Right atrium auricular region (tissue), 2 donors: Measurements from ENCODE around the gene HPS5. TPM values are rescaled to one million over a fixed set of nuclear protein-coding genes. Genes with fewer than 3 reads are reported as not detected.

Source experiments
- DNase-seq: peaks from one replicate; pipeline ENCODE4 v3.0.0-alpha.2; 2019; ENCODE audit warnings: low spot score
- H3K27ac ChIP-seq, 2 donors: fragments of 200-600 bp; sonication (generic); 1 replicate in 1 of 2; 2 replicates in 1 of 2; pipeline ENCODE4 v1.5.1; 2016 to 2019
- H3K27me3 ChIP-seq, 2 donors: fragments of 200-600 bp; sonication (generic); one replicate each; pipeline versions ENCODE4 v1.5.1 to v1.6.0; 2017 to 2019
- H3K36me3 ChIP-seq: fragments of 200-600 bp; sonication (generic); one replicate; pipeline ENCODE4 v1.5.1; 2016
- H3K4me1 ChIP-seq, 2 donors: fragments of 200-600 bp; sonication (generic); one replicate each; pipeline versions ENCODE4 v1.5.1 to v1.6.0; 2017 to 2019
- H3K4me3 ChIP-seq, 2 donors: fragments of 200-600 bp; sonication (generic); 1 replicate in 1 of 2; 2 replicates in 1 of 2; pipeline ENCODE4 v1.5.1; 2017 to 2019; ENCODE audit warnings: mild to moderate bottlenecking in 1 of 2, moderate library complexity in 1 of 2
- H3K9me3 ChIP-seq, 2 donors: fragments of 200-600 bp; sonication (generic); one replicate each; pipeline ENCODE4 v1.5.1; 2019
- total RNA-seq, 2 donors: library from RNA; depleted of rRNA; stranded (reverse); fragments of >200 nt; gene quantifications; one replicate each; pipeline ENCODE4 v1.1.0, GENCODE V29; 2016
- TF ChIP-seq, protein P1 (sequence below), 2 donors: fragments of 200-600 bp; sonication (generic); IDR thresholded peaks; one replicate each; pipeline ENCODE4 v1.5.1; 2019; ENCODE audit warnings: antibody characterized with exemption in 2 of 2

HPS5 gene
- total RNA-seq, 2 donors from 2014 or later = 10.5 to 12.8 TPM

DNA sequence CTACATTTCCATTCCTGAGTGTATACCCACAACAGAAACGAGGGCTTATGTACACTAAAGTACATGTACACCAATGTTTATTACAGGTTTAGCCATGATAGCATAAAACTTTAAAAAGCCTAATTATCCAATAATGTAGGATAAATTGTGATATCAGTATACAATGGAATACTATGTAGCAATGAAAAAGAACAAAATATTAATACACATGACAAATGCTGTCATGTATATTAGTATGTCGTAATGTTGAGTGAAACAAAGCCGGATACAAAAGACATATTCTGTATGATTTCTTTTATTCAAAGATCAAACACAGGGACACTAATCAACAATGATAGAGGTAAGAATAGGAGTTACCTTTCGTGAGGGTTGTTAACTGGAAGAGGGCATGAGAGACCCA lies 88.0 kb downstream of the HPS5 start:
- Histone ChIP-seq H3K36me3 (no peaks in the 10 kb centered on the region), H3K27me3 (no peaks in the 10 kb centered on the region), H3K4me1 (no peaks in the 10 kb centered on the region), H3K4me3 (no peak overlapping the region), H3K27ac (no peak overlapping the region), H3K9me3 (no peaks in the 10 kb centered on the region)
- no peak for DNase-seq
- TF ChIP-seq, protein P1, sequence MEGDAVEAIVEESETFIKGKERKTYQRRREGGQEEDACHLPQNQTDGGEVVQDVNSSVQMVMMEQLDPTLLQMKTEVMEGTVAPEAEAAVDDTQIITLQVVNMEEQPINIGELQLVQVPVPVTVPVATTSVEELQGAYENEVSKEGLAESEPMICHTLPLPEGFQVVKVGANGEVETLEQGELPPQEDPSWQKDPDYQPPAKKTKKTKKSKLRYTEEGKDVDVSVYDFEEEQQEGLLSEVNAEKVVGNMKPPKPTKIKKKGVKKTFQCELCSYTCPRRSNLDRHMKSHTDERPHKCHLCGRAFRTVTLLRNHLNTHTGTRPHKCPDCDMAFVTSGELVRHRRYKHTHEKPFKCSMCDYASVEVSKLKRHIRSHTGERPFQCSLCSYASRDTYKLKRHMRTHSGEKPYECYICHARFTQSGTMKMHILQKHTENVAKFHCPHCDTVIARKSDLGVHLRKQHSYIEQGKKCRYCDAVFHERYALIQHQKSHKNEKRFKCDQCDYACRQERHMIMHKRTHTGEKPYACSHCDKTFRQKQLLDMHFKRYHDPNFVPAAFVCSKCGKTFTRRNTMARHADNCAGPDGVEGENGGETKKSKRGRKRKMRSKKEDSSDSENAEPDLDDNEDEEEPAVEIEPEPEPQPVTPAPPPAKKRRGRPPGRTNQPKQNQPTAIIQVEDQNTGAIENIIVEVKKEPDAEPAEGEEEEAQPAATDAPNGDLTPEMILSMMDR (IDR thresholded peaks at IDR 0.05) = no peak

DNA sequence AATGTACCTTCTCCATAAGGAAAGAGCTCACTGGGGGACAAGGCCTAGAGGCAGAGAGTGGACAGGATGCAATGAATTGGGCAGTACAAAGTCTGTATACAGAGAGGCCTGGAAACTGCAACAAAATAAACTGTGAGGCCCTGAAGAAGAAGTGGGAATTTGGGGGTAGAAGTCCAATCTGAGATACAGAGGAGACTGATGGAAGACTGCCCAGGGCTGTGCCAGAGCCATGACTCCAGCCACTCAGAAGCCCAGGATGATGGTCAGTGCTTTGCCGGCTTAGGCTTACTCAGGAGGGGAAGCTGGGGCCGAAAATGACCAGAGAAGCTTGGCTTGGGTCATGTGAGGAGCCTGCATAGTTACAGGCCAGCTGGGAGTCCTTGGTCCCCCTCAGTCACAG lies 91.1 kb downstream of the HPS5 start:
- no peak overlapping the region for H3K27ac ChIP-seq
- no peaks in the 10 kb centered on the region for H3K9me3 ChIP-seq
- H3K4me1 ChIP-seq = no peaks in the 10 kb centered on the region
- no peaks in the 10 kb centered on the region for H3K27me3 ChIP-seq
- H3K4me3 ChIP-seq = no peak overlapping the region
- DNase-seq = no peak
- TF ChIP-seq, protein P1 (IDR thresholded peaks at IDR 0.05) = no peak
- no peaks in the 10 kb centered on the region for H3K36me3 ChIP-seq

DNA sequence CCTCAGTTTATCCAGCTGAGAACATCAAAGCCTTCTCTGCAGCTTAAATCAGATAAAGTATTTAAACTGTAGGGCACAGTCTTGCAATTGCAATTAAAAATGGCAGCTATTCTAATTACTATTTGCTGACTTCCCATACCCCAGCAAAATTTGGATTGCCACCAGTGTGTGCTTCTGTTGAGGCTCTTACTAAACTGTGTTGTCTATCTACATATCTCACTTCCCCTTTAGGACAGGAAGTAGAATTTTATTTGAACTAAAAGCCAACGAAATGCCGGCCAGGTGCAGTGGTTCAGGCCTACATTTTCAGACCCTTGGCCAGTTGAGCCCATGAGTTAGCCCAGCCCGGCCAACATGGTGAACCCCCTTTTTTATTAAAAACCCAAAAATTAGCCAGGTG lies 92.4 kb downstream of the HPS5 start:
- H3K27ac ChIP-seq = no peak overlapping the region
- H3K4me1 ChIP-seq = no peaks in the 10 kb centered on the region
- no peaks in the 10 kb centered on the region for H3K36me3 ChIP-seq
- no peak for DNase-seq
- H3K4me3 ChIP-seq = no peak overlapping the region
- H3K27me3 ChIP-seq = no peaks in the 10 kb centered on the region
- no peaks in the 10 kb centered on the region for H3K9me3 ChIP-seq
- TF ChIP-seq, protein P1 (IDR thresholded peaks at IDR 0.05) = no peak

Other genes with a start within 250 kb of the HPS5 start
- 1 to 10 TPM; 4.5 to 4.6 TPM for gene SAAL1, start 216.1 kb downstream of the HPS5 start, total RNA-seq
- not detected for gene MRGPRX3, start 189.6 kb downstream of the HPS5 start, total RNA-seq
- gene MRGPRX4, start 149.3 kb downstream of the HPS5 start, total RNA-seq = not detected
- gene SAA4, start 85.3 kb downstream of the HPS5 start, total RNA-seq = not detected
- 1 to 10 TPM in 1 of 2 donors, not detected in 1; 1.4 TPM for gene SAA2, start 73.5 kb downstream of the HPS5 start, total RNA-seq
- 1 to 10 TPM; 1.6 to 6.8 TPM for gene SAA1, start 55.9 kb downstream of the HPS5 start, total RNA-seq
- 10 to 100 TPM; 19.5 to 23.8 TPM for gene GTF2H1, start 427 bp upstream of the HPS5 start, total RNA-seq
- 100 to 1,000 TPM; 187 to 316 TPM for gene LDHA, start 72.4 kb upstream of the HPS5 start, total RNA-seq
- under 1 TPM in 1 of 2 donors, not detected in 1; 0.47 TPM for gene LDHC, start 90.2 kb upstream of the HPS5 start, total RNA-seq
- gene LDHAL6A, start 133.7 kb upstream of the HPS5 start, total RNA-seq = not detected
- 100 to 1,000 TPM; 105 to 169 TPM for gene TSG101, start 204.8 kb upstream of the HPS5 start, total RNA-seq